PC-9 (cell line): Measurements from ENCODE around the gene NR1H2.

Experiments used
- CTCF ChIP-seq: fragments of 200-600 bp; sonication (generic); conservative IDR thresholded peaks from 2 replicates; pipeline ENCODE4 v1.6.1; 2017; ENCODE audit warnings: mixed run types, antibody characterized with exemption, mild to moderate bottlenecking, moderate library complexity
- EZH2 ChIP-seq: fragments of 200-600 bp; sonication (generic); IDR thresholded peaks from 2 replicates; pipeline ENCODE4 v1.8.0; 2017; ENCODE audit warnings: antibody characterized with exemption, low read depth

DNA sequence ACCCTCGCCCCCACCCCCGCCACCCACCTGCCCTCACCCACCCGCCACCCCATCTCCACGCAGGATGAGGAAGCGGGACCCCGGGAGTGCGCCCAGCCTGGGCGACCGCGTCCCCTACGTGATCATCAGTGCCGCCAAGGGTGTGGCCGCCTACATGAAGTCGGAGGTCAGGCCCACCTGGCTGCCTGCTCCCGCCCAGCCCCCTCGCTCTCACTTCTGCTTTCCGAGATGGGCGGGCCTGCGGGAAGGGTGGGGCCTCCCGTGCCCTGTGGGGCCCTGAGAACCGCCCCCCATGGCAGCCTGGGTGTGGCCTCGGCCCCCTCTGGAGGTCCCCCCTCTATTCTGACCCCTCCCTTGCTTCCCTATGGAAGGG is 39.4 kb downstream of the NR1H2 start:
- no peak for TF ChIP-seq CTCF
- no peak for TF ChIP-seq EZH2
